ENCODE results near the gene NKAIN4.

NKAIN4 gene

DNA sequence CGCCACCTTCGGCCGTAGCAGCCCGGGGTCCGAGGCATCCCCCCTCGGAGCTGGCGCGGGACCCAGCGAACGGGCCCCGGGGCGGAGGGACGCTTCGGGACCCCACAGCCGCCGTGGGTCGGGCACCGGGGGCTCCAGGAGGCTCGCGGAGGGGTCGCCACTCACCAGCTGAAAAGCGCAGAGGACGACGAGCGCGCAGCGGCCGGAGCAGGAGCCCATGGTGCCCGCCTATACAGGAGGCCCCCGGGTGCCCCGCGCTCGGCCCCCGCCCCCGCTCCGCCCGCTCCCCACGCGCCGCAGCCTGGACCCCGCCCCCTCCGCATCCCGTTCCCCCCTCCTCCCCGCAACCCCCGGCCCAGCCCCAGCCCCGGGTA lies at the start of gene NKAIN4:
Gene NKAIN4 (minus strand): TSS at position 232 of the 374 bp plus-strand sequence. CDS start 13 bp downstream, at position 219.
- DNase-seq (ENCODE audit: low read depth): no peak

DNA sequence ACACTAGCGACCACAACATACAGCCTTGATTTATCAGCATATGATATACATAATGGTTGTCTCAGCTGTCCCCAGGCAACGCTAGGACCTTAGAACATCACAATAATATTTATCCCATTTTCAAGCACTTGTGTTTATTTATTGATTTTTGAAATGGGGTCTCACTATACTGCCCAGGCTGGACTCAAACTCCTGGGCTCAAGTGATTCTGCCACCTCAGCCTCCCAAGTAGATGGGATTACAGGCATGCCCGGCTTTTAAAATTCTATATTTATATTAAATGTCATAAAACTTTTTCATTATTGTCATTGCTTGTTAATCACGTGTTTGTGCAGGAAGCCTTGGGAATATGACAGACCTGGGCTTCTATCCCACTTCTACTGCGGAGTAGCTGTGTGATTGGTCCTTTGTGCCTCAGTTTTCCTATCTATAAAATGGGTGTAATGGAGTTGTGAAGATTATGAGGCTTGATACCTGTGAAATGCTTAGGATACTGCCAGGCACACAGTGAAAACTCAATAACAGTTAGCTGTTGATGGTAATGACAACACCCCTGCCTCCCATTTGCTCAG lies 48.9 kb upstream of the NKAIN4 start:
- no peak for DNase-seq (ENCODE audit: low read depth)

GRCh38 chr20:63301671-63302070 lies 47.4 kb upstream of the NKAIN4 start:
- DNase-seq (ENCODE audit: low read depth): no peak

DNA sequence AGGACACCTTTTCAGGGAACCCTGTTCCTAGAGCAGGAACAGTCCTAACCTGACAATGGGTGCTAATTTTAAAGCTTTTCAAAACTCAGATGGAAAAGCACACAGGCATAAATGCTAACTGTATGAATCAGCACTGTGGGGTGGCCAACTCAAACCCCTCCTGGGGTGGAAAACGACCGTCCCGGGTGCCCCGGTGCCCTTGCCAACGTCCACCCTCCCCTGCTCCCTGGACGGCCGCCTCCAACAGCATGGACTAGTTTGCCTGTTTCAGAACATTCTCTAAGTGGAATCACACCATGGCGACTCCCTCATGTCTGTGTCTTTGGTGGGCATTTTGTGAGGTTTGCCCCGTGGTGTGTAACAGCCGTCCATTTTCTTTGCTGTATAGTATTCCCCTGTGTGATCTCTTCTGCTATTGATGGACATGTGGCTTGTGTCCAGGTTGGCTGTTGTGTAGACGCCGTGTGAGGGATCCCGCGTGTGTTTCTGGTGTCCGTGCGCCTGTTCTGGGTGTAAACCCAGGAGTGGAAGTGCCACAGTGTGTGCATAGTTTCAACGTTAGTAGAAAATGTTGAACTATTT lies 44.6 kb upstream of the NKAIN4 start:
- no peak for DNase-seq (ENCODE audit: low read depth)

DNA sequence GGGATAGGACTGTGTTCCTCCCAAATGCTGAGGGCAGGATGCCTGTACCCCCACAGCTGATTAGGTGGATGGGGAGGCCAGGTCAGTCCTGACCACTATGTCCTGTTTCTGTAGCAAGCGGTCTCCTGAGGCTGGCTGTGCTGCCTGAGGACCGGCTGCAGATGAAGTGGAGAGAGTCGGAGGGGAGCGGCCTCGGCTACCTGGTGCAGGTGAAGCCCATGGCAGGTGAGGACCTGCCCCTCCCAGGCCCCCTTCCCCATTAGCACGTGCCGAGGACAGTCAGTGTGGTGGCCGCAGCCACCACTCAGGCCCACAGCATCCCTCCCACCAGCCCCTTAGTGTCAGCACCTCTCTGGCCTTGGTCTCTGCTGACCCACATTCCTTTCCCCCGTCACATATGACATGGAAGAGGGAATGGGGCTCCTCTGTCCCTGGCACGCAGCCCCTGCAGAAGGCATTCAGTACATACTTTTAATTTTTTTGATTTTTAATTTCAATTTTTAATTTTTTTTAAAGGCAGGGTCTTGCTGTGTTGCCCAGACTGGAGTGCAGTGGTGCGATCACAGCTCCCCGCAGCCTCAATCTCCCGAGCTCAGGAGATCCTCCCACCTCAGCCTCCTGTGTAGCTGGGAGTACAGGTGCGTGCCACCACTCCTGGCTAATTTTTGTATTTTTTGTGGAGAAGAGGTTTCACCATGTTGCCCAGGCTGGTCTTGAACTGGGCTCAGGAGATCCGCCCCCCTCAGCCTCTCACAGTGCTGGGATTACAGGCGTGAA lies 43.7 kb upstream of the NKAIN4 start:
- DNase-seq (ENCODE audit: low read depth): no peak

DNA sequence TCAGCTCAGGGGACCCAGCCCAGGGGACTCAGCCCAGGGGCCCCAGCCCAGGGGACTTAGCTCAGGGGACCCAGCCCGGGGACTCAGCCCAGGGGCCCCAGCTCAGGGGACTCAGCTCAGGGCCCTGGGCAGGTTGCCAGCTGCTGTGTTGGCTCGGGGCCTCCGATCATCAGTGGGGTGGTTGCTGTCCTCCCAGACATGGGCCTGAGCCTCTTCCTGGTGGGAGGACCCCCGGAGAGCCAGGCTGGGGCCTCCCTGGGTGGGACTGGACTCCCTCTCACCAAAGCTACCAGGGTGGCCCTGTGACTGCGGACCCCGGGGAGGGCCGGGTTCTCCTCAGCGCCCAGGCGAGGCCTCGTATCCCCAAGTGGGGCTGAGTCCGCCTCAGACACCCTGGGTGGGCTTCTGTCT lies 43.1 kb upstream of the NKAIN4 start:
- DNase-seq (ENCODE audit: low read depth): no peak

DNA sequence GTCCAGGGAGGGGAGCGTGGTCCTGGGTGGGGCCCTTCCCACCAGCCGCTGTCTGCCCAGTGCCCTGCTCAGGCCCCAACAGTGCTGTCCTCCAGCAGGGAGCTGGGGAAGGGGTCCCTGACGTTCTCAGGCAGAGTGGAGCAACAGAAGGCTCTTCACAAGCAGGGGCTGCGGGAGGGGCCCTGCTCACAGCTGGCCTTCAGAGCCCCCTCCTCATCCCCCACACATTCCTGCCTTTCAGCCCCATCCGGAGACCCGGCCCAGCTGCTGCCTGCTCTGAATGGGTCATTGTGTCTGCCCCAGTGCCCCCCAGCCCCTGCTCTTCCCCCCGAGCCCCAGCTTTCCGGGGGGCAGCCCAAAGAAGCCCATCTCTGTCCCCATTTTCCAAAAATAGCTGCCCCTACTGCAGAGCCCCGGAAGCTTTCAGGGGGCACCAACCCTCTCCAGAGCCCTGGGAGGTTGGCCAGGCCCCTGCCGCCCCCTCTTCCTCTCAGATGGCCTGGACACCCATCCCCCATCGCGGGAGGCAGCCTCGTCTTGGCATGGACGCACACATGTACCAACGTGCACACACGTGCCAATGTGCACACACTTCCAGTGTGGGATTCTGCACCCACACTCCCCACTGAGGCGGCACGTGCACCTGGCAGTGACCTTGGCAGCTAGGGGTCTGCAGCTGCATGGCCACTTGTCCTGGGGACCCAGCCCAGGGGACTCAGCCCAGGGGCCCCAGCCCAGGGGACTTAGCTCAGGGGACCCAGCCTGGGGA lies 42.5 kb upstream of the NKAIN4 start:
- DNase-seq (ENCODE audit: low read depth): no peak

GRCh38 chr20:63295846-63296245 lies 41.6 kb upstream of the NKAIN4 start:
- no peak for DNase-seq (ENCODE audit: low read depth)

DNA sequence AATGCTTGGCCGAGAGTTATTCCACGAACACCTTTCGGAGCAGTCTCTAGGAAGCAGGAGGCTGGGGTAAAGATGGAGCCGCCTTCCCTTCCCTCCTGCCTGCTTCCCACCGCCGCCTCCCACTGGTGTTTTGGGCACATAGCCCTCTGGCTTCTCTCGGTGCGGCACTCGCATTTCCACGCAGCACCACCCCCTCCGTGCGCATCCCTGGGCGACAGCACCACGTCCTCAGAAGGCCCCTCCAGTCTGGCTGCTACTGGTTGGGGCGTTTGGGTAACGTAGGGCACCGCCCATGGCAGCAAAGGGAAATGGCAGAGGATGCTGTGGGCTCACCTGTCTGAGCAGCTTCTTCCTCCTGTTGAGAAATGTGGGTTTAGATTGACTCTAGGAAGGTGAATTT lies 41.2 kb upstream of the NKAIN4 start:
- DNase-seq (ENCODE audit: low read depth): no peak

- DNase-seq (ENCODE audit: low read depth): no peak
These were observed 40.8 kb upstream of the NKAIN4 start for GRCh38 chr20:63295018-63295417.

- DNase-seq (ENCODE audit: low read depth): no peak
These were observed 40.3 kb upstream of the NKAIN4 start for GRCh38 chr20:63294536-63294900.

DNA sequence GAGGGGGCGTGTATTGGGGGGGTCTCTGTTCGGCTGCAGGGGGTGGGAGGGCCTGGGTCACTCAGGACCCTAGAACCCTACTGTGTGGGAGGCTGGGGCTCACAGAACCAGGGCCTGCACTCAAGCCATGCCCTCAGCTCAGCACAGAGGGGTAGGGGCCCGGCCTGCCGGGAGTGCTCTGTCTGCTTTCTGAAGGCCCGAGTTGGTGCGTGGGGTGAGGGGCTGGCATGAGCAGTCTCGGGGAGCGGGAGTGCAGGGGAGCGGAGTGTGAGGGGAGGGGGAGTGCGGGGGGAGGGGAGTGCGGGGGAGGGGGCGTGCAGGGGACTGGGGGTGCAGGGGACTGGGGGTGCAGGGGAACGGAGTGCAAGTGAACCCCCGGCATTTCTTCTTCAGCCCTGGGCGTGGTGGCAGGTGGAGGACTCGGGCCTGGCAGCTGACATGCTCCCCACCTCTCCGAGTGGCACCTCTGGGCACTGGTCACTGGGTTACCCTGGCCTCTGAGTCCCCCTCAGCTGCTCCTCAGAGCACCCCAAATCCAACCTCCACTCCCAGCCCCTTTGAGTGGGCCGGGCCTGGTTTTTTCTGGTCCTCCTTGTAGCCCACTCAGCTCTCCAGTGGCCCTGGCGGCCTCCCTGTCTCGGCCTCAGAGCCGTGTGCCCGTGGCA lies 39.7 kb upstream of the NKAIN4 start:
- DNase-seq (ENCODE audit: low read depth): no peak

DNA sequence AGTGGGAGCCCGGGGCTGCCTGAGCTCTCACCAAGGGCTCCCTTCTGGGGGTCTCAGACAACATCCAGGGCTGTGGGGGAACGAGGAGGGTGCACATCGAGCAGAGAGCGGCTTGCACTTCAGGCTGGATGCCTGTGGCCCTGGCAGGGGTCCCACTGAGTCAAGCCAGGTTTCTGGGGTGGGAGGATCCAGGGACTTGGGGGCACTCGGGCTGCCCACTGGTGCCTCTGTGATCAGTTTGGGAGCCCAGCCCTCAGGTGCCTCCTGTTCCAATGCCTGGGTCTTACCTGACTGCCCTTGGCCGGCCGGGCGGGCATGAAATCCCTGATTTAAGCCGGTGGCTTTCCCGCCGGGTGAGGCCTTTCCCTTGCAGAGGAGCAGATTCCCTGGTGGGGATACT lies 39.2 kb upstream of the NKAIN4 start:
- DNase-seq (ENCODE audit: low read depth): no peak

DNA sequence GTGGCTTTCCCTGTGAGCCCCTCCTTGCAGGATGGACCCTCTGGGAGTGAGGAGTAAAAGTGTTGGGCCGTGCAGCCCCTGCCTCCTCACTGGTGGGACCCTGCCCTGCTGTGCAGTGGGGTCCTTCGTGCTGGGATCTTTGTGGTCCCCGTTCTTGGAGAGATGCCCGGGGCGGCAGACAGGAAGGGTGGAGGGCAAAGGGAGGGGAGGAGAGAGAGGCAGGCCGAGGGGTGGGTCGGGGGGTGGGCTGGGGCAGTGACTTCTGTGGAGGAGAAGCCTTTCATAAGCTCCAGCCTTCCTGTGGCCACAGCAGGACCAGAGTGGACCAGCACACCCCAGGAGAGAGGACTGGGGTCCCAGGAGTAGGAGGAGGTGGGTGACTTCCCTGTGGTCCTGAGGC lies 38.6 kb upstream of the NKAIN4 start, which contains the start of gene COL20A1:
Gene COL20A1 (plus strand): TSS at position 283 of the 400 bp plus-strand sequence. CDS start 1,922 bp downstream, outside the sequence.
- DNase-seq (ENCODE audit: low read depth): no peak

DNA sequence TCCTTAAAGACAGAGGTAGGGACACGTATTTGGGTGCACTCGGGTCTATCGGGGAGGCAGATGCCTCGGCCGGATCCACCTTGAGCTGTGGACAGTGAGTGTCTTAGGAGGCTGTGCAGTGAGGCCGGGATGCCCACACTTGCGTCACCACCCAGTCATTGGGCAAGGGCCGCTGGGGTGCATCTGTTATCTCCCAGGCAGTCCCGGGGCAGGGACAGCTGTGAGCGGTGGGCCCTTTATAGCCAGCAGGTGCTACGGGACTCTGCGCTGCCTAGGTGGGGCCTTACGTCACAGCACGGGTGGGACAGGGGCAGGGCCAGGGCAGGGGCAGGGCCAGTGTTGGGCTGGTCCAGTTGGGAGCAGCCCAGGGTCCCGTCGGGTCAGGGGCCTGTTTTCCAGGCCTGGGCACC lies 38.0 kb upstream of the NKAIN4 start:
- DNase-seq (ENCODE audit: low read depth): no peak

DNA sequence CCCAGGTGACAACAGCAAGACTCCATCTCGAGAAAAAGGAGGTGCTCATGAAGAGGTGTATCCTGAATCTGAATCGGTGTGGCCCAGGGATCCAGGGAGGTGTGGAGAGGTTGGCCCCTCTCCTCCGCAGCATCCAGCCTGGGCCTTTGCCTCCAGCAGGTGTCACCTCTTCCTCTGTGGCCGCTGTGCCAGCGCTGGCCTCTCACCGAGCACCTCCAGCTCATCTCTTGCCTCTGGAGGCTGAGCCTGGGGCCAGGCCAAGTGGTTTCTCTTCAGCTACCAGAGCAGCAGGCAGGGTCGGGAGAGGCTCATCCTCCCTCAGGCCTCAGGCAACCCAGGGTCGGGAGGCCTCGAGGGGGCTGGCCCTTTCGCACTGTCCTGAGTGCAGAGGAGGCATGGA lies 37.5 kb upstream of the NKAIN4 start:
- no peak for DNase-seq (ENCODE audit: low read depth)

DNA sequence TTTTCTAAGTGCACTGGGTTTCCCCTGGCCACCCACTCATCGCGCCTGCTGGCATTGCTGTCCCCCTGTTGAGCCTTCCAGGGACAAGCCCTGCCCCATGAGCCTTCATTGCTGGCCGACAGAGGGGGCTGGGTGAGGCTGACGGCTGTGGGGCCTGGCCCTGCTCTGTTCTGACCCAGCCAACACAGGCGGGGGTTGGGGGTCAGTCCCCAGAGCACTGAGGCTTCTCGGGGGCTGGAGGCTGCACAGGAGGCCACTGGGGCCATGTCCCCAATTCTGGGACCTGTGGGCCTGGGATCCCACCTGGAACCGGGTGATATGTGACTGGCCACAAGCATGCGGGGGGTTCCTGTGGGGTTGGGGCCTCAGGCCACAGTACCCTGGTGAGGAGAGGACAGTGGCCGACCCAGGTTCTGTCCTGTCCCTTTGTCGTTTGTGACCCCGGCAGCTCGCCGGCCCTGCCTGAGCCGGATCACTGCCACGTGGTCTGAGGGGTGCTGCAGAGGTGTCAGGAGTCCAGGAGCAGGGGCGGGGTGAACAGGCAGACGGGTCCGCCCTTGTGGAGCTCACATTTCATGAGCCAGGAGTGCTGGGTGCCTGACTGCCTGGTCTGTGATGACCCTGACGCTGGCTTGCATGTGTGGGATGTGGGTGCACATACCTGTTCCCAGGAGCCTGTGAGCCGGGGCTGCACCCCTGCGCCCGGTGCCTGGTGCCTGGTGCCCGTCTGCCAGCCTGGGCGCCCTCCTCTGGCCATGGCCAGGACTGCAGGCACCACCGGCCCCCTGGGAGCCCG lies 36.6 kb upstream of the NKAIN4 start:
- no peak for DNase-seq (ENCODE audit: low read depth)

DNA sequence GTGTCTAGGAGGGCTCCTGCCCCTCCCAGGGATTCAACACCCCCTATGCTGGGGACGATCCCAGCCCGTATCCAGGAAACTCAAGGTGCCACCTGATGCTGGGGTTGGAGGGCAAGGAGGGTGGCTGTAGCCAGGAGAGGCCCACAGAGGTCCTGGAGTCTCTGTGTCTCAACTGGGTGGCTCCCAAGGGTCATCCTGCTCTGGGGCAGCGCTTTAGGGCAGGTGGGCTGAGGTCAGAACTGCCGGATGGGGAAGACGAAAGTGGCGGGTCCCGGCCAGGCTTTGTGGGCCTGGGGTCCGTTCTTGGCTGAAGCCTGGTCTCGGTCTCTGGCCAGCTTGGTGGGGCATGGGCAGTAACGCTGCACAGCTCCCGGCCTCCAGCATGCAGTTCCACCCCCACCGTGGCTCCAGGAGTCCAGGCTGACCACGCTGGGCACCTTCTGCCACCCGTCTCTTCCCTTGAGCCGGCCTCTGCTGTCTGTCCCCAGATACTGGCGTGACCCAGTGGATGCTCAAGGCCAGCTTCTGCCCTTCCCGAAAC lies 35.9 kb upstream of the NKAIN4 start:
- no peak for DNase-seq (ENCODE audit: low read depth)

- no peak for DNase-seq (ENCODE audit: low read depth)
These were observed 35.3 kb upstream of the NKAIN4 start for GRCh38 chr20:63289311-63290135.

DNA sequence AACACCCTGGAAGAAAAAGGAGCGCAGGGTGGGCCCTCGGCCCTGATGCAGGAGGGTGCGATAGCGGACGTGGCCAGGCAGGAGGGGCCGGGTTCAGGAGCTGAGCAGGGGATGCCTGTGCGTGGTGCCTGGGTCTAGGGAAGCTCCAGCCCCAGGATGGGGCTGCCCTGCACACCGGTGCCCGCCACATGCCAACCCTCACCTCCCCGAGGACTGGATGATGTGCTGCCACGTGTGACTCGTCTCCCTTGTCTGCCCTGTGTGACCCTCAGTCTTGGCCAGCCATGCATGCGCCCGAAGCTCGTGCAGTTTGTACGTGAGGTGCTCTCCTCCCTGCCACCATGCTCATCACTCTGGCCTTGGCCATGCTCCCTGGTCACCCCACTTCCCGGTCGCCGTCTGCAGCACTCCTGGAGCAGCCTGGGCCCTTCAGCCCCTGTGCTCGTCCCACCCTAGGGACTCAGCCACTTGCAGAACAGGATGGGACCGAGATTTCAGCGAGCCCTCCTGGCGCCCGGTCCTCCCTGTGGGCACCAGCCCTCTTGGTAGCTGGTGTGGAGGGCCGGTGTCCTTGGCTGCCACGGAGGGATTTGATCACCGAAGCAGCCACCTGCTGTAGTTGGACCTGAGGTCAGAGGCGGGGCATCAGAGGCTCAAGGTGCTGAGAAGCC lies 34.5 kb upstream of the NKAIN4 start:
- no peak for DNase-seq (ENCODE audit: low read depth)

Measured in non-pigmented ciliary epithelial cell (primary cell).